ENCODE results near the gene IGFBP4.

The IGFBP4 gene

DNA sequence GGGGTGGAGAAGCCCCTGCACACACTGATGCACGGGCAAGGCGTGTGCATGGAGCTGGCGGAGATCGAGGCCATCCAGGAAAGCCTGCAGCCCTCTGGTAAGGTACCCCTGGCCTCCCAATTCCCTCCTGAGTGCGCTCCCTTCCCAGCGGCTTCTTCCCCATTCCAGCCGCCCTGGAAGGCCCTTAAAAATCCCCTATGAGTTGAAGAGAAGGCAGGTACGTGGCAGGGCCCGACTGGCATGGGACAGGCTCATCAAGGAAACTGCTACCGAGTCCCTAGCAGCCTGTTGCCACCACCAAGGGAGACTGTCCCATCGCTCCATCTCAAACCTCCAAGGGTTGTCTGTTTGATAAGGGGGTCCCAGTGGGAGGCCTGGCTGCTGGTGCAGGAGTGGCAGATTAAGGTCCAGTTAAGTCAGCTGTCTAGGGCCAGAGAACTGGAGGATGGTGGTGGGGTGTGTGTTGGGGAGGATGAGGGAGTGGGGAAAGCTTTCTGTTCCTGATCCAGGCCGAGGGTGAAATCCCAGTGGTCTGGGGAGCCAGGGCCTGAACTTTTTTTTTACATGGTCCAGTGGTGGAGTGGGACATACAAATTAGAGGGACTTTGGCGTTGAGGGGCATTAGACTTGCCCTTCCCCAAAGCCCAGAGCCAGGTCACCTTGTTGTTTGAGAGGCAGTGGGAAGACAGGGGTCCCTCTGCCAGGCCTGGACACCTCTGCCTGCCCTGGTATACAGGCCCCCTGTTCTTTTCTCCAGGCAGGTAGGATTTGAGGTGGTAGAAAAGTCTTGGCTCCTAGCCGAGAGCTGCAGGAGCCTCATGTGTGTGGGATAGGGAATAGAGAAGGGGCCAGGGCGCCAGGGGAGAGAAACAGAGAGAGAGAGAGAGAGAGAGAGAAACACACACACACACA is 994 bp downstream of the IGFBP4 start:
- ChIA-PET POLR2A (interaction anchor here (0.5 to 3.1 kb wide), 18 partner anchors 8 to 116 kb away, joined by 3 to 25 read pairs (median 6); partner anchors contain the start of gene TOP2A), CTCF (interaction anchor here (0.6 to 16.8 kb wide), 19 partner anchors 9 to 1224 kb away, joined by 3 to 337 read pairs (median 4); partner anchors contain the start of genes GJD3 and TOP2A)
- H3K4me3 ChIP-seq (ENCODE audit: low read depth, low read length) = peak overlapping the region; percentile 99
- no peak for DNase-seq (ENCODE audit: low read depth, low spot score)
- TF ChIP-seq, protein P1, sequence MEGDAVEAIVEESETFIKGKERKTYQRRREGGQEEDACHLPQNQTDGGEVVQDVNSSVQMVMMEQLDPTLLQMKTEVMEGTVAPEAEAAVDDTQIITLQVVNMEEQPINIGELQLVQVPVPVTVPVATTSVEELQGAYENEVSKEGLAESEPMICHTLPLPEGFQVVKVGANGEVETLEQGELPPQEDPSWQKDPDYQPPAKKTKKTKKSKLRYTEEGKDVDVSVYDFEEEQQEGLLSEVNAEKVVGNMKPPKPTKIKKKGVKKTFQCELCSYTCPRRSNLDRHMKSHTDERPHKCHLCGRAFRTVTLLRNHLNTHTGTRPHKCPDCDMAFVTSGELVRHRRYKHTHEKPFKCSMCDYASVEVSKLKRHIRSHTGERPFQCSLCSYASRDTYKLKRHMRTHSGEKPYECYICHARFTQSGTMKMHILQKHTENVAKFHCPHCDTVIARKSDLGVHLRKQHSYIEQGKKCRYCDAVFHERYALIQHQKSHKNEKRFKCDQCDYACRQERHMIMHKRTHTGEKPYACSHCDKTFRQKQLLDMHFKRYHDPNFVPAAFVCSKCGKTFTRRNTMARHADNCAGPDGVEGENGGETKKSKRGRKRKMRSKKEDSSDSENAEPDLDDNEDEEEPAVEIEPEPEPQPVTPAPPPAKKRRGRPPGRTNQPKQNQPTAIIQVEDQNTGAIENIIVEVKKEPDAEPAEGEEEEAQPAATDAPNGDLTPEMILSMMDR (IDR thresholded peaks at IDR 0.05; ENCODE audit: insufficient read depth, low read length, missing control alignments) = no peak

GRCh38 chr17:40445751-40446468 is 2.7 kb downstream of the IGFBP4 start:
- TF ChIP-seq, protein P1 (IDR thresholded peaks at IDR 0.05; ENCODE audit: insufficient read depth, low read length, missing control alignments) = no peak
- DNase-seq (ENCODE audit: low read depth, low spot score) = no peak
- POLR2A ChIA-PET = interaction anchor here (0.7 to 1.4 kb wide), 2 partner anchors 12 to 86 kb away, joined by 3 to 4 read pairs; no protein-coding TSS in a partner anchor
- CTCF ChIA-PET = interaction anchor here (0.9 to 16.8 kb wide), 8 partner anchors 8 to 114 kb away, joined by 3 to 337 read pairs (median 10); no protein-coding TSS in a partner anchor
- H3K4me3 ChIP-seq (ENCODE audit: low read depth, low read length) = peak overlapping the region; percentile 99

GRCh38 chr17:40447148-40447644 is 3.9 kb downstream of the IGFBP4 start:
- TF ChIP-seq, protein P1 (IDR thresholded peaks at IDR 0.05; ENCODE audit: insufficient read depth, low read length, missing control alignments) = no peak
- ChIA-PET POLR2A (interaction anchor here (0.6 to 2.5 kb wide), 4 partner anchors 10 to 86 kb away, joined by 3 to 13 read pairs (median 5); no protein-coding TSS in a partner anchor), CTCF (interaction anchor here (0.6 to 16.8 kb wide), 8 partner anchors 9 to 1216 kb away, joined by 3 to 337 read pairs (median 6); no protein-coding TSS in a partner anchor)
- H3K4me3 ChIP-seq (ENCODE audit: low read depth, low read length) = peak overlapping the region; percentile 99
- DNase-seq (ENCODE audit: low read depth, low spot score) = no peak

DNA sequence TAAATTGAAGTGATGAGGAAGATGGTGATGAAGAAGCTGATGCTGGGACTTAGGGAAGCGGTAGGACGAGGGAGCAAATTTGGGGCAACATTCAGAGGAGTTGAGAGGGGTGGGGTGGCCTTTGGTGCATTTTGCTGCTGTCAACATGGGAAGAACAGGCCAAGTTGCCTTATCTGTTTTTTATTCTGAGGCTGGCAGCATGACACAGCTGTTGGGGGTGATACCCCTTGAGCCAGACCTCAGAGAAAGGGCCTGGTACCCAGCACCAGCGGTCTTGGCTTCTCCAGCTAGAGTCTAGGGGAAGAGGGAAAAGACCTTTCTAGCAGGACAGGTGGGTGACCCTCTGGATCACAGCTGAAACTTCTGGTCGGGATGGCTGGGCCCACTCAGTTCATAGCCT is 4.6 kb downstream of the IGFBP4 start:
- ChIA-PET POLR2A (interaction anchor here (1.2 to 2.5 kb wide), 4 partner anchors 10 to 104 kb away, joined by 3 to 13 read pairs (median 6); no protein-coding TSS in a partner anchor), CTCF (interaction anchor here (1.2 to 16.8 kb wide), 8 partner anchors 8 to 1215 kb away, joined by 3 to 337 read pairs (median 8); no protein-coding TSS in a partner anchor)
- TF ChIP-seq, protein P1 (IDR thresholded peaks at IDR 0.05; ENCODE audit: insufficient read depth, low read length, missing control alignments) = no peak
- peak overlapping the region; percentile 99 for H3K4me3 ChIP-seq (ENCODE audit: low read depth, low read length)
- DNase-seq (ENCODE audit: low read depth, low spot score) = no peak

DNA sequence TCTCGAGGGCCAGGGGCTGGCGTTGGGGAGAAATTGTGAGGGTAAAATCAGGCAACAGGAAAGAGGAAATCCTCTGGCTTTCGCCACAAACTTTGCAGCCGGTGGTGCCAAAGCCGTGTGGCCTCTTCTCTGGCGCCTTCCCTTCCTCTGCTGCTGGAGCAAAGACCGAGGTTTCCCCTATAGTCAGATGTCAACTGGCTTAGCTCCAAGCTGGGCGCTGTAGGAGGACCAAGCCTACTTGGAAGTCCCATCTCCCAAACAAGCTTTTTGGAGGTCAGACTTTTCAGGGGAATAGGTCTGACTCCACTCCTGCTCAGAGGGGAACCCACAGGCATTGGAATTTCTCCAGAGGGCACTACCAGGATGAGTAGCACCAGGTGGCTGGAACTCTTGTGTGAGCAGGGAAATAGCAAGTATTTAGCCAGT is 5.0 kb downstream of the IGFBP4 start:
- CTCF ChIA-PET = interaction anchor here (0.8 to 16.8 kb wide), 12 partner anchors 8 to 1215 kb away, joined by 3 to 337 read pairs (median 6); no protein-coding TSS in a partner anchor
- no peak for DNase-seq (ENCODE audit: low read depth, low spot score)
- H3K4me3 ChIP-seq (ENCODE audit: low read depth, low read length) = peak overlapping the region; percentile 99
- TF ChIP-seq, protein P1 (IDR thresholded peaks at IDR 0.05; ENCODE audit: insufficient read depth, low read length, missing control alignments) = no peak
- POLR2A ChIA-PET = interaction anchor here (1.2 to 2.5 kb wide), 4 partner anchors 9 to 104 kb away, joined by 3 to 13 read pairs (median 6); no protein-coding TSS in a partner anchor
